GM18868 (cell line): ENCODE results near the gene MID1.

ENCODE experiments used
- ATAC-seq: cut with Tn5 transposase; IDR thresholded peaks from one replicate; pipeline ENCODE4 v1.9.1; 2021; ENCODE audit warnings: mild to moderate bottlenecking, moderate library complexity; ENCODE audit not compliant: unreplicated experiment

MID1 gene

DNA sequence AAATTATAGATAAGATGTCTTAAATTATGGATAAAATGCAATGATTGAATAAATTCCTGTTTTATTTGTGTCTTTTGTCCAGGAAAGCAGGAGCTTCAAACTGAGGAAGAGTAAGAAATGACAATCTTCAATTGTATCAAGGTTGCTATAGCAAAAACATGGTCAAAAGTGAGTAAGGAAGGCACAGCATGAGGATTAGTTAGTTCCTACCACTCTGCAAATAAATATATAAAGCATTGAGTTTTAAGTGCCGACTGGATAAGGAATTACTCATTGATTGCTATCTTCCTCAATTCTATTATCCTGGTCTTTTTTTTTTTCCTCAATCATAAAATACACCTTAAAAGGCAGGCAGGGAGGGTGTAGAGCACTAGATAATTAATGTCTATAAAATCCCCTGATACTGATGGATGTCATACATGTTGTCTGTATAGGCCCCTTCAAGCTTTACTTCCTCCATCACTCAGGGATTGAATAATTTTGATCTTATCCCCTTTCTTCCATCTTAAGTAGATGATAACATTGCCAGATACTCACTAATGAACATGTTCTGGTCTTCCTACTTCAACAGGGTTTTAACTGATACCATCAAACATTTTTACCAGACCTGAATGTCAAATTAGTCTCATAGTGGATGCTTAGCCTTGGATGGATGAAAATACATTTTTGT is 86.6 kb downstream of the MID1 start:
- ATAC-seq = no peak

DNA sequence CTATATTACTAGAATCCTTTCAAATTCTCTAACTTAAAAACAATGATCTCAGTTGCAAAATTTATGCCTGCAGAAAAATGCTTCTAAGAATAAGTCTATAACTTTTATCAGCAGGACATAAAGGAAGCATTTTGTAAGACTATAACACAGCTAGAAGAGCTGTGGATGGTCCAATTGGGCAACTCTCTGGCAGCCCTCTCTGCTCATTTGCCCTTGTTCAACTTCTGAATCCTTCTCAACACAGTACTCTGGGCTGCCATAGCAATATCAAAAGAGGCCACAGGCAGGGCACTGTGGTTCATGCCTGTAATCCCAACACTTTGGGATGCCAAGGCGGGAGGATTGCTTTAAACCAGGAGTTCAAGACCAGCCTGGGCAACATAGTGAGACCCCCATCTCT is 88.5 kb downstream of the MID1 start:
- no peak for ATAC-seq

DNA sequence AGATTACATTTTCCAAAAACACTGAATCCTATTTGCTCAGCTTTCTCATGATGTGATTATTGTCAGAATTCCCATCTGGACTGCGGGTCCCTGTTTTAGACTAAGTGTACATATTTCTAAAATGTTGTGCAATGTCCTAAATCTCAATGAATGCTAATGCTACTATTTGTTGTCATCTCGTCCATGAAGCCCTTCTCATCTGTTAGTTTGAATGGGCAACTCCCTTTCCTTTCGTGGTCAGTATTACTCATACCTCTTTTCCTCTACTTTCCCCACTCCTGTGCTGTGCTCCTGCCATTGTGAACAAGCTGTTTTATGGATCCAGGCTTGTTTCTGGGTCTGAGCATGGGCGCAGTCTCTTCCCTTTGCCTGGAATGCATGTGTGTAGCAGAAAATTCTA is 91.0 kb downstream of the MID1 start:
- no peak for ATAC-seq

DNA sequence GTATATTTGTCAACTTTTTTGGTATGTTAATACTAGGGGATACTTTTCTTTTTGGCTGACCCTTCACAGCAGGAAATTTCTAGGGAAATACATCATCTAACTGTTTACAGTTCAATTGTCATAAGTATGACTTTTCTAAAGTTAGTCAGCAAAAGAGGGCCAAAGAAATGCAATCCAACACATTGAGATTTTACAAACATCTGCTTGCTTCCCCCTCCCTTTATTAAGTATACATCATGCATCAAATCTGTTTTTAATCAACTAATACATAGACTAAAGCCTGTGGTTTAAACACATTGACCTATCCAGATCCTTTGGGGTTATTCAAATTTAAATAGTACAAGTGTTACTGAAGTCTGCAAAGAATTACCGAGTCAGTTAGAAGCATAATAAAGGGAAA is 93.9 kb downstream of the MID1 start:
- no peak for ATAC-seq

DNA sequence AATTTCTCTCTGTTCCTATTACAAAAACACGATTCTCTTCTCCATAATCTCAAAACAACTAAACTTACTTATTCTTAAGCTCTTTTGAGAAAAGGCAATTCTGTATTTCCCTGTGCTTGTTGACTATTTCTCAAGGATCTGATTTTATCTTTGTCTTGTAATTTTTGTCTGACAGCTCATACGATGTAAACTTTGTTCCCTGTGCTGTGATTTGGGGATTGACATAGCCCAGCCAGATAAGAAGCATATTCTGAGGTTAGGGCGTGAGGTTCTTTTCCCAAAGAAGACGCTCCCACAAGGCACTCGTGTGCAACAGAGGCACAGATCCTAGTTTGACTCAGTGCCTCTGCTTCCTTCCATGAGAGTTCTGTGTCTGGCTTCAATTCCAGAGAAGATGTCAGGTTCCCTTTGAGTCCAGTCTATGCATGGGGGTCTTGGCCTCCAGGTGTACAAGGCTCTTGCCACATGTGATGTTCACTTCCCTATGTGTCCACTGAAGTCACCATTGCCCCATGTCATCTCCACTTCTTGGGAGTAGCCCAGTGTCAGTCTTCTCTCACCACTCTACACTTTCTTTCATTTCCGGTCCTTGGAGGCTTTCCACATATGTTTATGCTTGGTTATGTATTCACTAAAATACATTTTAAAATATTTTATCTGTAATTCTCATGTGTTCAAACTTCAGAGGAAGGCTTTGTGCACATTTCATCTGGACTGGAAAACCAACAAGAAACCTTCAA is 94.8 kb downstream of the MID1 start:
- ATAC-seq = no peak

DNA sequence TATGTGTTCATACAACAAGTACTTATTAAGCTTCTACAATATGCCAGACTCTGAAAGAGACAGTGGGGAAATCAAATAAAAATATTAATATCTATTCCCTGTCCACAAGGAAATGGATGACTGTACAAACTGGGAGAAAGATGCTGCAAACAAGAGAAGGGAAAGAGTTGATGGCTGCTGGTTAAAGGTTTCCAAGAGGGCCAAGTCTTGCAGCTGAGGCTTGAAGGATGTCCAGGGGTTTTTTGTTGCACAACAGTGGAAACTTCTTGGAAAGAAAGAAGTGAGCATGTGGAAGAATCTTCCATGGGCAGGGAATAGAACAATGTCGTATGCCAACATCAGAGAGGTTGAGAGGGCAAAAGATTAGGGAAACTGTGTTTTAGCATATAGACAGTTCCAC is 95.8 kb downstream of the MID1 start:
- ATAC-seq = no peak

DNA sequence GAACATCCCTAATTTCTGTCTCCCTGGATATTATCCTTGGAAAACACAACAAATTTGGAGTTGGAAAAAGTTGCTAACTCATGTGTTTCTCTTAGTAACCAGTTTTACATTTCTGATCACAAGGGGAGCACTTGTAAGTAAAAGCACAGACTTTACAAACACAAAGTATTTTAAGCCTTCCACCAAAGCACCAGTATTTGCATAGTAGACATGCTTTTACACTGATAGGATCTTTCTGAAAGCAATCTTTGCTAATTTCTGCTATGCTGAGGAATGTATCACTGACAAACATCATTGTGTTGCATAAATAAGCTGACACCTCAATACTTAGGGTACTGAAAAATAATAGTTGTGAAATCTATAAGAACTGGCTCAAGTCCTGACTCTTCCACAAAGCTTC is 100.6 kb downstream of the MID1 start:
- ATAC-seq = no peak

DNA sequence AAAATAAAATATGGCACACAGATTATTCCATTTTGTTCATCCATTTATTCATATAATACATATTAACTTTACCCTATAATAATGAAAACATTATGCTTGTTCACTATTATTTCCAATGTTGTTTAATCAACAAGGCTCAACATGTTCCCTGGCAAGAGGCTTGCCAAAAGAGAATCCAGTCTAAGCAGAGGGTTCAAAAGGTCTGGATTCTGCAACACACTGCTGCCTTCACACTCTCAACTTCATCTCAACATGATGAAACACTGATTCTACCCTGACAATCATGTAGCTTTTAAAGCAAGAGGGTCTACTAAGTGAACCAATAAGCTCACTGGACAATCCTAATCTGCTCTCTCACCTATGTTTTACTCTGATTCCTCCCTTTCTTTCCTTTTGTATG is 101.1 kb downstream of the MID1 start:
- no peak for ATAC-seq

DNA sequence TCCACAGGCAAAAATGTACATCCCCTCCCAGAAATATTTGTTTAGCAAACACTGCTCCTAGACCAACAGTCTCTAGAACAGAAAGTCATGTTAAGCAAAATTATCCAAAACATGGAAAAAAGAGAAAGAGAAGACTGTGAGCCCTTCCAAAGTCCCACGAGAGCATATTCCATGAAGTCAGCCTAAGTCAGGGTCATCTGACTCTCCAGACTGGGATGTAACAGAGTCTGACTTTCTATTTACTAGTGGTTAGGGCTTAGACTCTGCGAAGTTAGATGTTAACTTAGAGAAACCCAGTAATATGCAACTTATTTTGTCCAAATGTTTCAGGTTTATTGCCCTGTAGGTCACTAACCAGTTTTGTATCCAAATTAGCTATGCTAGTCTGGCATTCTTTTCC is 102.3 kb downstream of the MID1 start:
- no peak for ATAC-seq

DNA sequence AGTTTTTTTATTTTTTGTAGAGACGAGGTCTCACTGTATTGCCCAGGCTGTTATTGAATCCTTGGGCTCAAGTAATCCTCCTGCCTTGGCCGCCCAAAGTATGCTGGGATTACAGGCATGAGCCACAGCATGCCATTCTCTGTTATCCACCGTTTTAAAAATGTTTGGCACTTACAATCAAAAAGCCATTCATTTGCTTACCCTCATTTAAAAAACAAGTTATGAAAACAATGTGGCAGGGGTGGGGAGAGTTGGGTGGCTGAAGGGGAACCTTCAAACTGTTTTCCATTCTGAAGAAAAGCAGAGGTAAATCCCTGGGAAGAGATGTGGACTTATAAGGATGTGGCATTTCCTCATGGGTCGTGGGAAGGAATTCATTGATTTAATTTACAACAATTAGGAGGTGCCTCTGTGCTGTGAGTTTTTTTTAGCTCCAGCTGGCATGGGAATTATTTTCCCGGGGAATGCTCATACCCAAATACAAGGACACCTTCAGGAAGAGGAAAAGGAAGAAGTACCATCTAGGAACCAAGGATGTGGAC is 103.5 kb downstream of the MID1 start:
- ATAC-seq = no peak

DNA sequence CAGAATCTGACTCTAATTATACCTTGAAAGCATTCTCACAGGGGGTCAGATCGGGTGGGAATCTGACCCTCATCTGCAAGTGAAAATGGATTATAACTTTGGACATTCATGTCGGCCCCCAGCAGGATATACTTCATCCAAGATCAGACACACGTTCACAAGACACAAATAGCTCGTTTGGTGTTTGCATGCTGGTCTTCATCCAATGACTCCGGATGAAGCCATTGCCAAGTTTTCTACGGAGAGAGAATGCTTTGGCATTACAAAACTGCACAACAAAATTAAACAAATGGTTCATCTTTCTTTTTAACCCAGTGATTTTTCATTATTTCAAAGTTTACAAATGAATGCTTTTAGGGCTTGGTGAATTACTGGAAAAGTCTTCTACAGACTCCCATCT is 105.5 kb downstream of the MID1 start:
- ATAC-seq = no peak

DNA sequence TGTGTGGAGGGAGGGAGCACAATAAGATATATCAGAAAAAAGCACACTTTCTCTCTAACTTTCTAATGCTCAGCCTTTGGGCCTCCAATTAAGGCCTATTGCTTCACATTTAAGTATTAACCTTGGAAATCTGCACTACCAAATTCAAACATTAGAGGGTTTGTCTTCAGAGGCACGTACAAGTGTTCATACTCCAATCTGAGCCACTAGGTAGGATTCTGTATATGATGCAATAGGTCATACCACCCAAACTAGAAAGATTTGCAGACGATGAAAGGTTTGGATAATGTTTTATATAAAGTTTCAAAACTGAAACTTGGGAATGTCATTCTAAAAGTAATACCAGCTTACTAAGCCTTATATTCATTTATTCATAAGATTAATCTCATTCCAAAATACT is 106.4 kb downstream of the MID1 start:
- ATAC-seq = no peak

DNA sequence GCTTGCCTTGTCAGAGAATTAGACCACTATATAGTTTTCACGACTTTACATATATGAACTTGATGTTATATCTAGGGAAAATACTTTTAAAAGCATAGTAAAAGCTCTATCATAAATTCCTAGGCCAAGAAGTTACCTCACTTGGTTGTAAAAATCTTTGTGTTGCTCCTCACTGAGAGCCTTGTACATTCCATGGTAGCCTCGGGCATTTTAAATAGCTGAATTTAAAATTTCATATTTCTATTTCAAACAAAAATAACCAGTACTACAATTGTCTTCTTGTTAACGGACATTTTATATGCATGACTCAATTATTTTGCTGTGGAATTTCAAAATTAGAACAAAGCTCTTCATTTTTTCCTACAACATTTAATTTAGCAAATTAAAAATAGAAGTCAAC is 107.6 kb downstream of the MID1 start:
- no peak for ATAC-seq

DNA sequence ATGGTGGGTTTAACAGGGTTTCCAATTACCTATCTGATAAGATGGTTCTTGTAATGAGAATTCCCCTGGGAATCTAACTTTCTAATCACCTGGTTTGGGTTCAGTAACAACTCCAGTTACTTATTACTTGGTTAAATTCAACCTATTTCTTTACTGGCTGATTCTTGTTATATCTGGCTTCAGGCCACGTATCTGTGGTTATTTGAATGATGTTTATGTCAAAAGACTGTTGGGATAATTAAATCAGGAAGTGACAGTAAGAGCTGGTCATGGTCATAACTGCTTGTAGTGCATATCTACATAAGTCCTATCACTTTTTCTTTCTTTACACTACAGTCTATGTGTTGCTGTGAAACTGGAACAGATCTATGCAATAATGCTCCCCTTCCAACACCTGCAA is 108.1 kb downstream of the MID1 start:
- no peak for ATAC-seq

DNA sequence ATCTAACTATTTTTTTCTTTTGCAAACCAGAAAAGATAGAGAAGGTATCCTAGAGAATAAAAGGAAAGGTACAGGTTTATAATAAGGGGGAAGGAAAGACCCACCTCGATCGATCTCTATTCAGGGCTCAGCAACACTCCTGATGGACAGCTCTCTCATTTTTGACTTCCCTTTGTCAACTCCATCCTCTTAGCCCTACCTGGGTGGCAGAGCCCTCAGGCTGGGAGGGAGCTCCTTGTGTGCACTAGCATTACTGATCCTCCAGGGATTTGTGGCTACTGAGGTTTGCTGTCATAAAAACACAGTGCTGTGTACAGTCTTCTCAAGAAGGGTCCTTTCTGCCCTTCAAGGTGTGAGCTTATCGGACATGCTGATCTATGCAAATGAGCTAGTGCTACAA is 111.0 kb downstream of the MID1 start:
- ATAC-seq = no peak

DNA sequence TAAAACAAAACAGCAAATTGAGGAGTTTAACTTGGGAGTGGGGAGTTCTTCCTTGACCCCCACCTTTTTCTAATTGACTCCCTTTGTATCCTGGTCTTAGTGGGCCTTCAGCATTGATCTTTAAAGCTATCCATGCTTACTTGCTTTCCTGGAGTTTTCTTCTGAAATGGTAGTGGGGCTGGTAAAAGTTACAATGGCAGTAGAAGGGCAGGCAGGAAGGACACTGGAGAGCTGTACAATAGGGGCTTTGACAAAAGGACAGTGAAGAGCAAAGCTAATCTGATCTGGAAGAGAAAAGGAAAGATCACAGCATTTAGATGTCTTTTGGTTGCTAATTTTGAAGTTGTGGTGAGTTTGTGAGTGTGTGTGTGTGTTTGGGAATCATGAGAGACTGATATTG is 111.5 kb downstream of the MID1 start:
- no peak for ATAC-seq

DNA sequence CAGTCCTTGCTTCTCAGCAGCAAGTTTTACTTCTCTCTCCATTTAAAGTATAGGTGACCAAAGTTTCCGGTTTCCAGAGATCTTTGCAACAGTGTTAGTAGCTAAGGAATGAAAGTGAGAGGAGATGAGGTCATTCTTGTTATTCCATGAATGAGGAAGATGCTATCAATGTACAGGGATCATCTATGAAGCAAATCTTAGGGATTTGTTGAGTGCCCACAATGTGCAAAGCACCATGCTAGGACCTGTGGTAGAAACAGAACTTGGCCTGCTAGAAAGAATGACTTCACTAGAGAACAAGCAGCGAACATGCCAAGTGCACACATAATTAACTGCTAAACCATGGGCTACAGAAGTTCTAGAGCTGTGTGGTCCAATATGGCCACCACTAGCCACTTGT is 112.5 kb downstream of the MID1 start:
- ATAC-seq = no peak

DNA sequence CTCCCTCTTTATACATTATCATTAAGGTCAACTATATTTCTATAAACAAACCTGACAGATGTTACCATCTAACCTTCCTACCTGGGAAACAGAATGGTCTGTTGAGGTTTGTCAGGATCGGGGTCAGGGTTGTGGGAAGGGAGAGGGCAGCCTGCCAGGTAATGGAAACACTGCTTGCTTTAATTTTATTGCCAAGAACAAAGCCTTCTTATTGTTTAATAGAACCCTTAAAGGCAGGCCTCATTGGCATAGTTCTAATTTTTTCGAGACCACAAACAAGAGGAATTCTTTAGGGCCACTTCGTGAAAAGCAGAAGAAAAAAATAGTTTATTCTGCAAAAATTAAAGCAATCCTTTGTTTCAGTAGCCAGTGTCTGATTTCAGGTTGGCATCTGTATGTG is 113.2 kb downstream of the MID1 start:
- ATAC-seq = no peak

DNA sequence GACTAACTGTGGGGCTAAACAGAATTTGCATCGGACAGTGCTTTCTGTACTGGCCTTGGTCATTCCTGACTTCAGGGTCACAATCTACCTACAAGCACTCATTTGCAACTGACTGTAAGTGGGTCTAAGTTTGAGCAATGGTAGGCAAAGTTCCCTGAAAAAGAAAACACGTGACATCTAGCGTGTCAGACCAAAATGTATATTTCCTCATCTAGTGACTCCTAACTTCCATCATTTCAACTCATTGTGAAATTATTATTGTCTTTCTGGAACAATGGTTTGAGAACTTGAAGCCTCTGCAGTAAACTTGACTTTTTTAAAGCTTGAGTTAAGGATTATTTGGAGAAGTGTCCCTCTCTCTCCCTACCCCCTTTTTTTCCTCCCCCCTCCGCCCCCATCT is 113.6 kb downstream of the MID1 start:
- ATAC-seq = no peak

DNA sequence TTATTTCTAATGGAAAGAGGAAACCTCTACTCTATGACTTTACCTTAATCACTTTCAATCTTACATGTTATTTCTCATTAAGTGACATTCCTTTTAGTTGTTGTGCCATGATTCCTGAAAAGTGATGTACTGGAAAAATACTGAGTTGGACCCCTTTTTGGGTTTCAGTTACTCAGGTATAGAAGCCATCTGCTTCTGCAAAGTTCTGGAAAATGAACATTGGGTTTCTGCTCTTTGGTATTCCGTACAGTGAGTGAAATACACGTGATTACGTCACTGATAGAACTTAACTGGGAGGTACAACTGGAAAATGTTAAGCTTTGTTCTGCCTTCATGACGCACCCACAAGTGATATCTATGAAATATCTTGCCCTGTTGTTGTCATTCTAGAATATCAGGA is 114.7 kb downstream of the MID1 start:
- ATAC-seq = no peak

DNA sequence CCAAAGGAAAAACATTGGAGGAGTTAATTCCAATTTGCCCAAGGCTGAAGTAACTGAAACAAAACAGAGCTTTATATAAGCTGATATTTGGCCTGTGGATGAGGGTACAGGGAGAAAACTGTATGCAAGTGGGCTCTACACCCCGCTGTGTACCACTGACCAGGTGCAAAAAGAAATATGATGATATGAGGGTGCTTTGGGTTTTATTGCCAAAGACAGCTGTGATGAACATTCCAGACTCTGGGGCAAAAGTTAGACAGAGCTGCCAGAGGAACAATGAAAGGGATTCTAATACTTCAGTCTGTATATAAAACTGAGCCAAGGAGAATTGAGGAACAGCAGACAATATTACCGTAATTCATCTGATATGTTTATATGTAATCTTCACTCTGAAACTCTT is 117.4 kb downstream of the MID1 start:
- no peak for ATAC-seq

DNA sequence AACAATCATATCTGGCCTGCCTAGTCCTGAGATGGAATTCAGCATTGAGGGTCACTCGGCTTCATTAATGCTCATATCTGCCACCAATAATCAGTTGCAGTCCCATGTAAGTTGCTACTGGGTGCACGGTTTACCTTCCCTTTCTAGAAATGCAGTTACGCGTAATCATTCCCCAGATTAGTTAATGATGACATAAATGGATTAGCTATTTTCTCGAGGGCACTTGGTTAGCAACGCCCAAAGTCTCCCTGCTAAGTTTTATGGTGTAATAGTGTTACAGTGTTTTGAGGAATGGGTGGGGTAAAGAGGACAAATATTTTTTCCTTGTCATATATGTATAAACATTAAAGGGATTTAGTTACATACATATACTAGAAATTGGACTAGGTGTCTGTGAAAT is 118.8 kb downstream of the MID1 start:
- no peak for ATAC-seq
